ENCODE measurements around the gene MMP11. TPM values are rescaled to one million over a fixed set of nuclear protein-coding genes. Genes with fewer than 3 reads are reported as not detected.

MMP11 gene
- polyA plus RNA-seq, 3 donors = not detected

- Histone ChIP-seq H2AFZ (ENCODE audit: insufficient read depth, low read depth, low read length, poor library complexity, severe bottlenecking) (no peak overlapping the region), H3K9me3 (replicated peaks in 1 of 2; ENCODE audit: control insufficient read depth in 1 of 2, insufficient read depth in 1 of 2, low read length in 2 of 2) (no peaks in the 10 kb centered on the region), H3K4me1 (ENCODE audit: control insufficient read depth in 1 of 2, insufficient read depth in 2 of 2, low read length in 2 of 2) (peaks cover 32 to 46% of the 10 kb centered on the region in 2 donors), H3K27me3 (ENCODE audit: control insufficient read depth in 2 of 2, insufficient read depth in 2 of 2, low read length in 2 of 2) (no peaks in the 10 kb centered on the region), H3K4me2 (replicated peaks; ENCODE audit: extremely low read depth, low read length, poor library complexity, severe bottlenecking) (no peak overlapping the region), H3K36me3 (replicated peaks in 1 of 2; ENCODE audit: control insufficient read depth in 1 of 2, insufficient read depth in 2 of 2, low read length in 2 of 2) (peaks cover 0 to 15% of the 10 kb centered on the region in 2 donors), H3K9ac (ENCODE audit: insufficient read depth, low read length, poor library complexity, severe bottlenecking) (no peak overlapping the region), H3K27ac (ENCODE audit: low read depth in 1 of 2, low read length in 2 of 2) (no peak overlapping the region), H3K79me2 (ENCODE audit: insufficient read depth, low read length) (peaks cover 10% of the 10 kb centered on the region), H4K20me1 (ENCODE audit: insufficient read depth, low read length) (no peaks in the 10 kb centered on the region), H3K4me3 (replicated peaks in 1 of 3; ENCODE audit: low read depth in 2 of 3, low read length in 3 of 3) (no peak overlapping the region)
- peaks cover 47% of the 10 kb centered on the region for H3K4me1 Mint-ChIP-seq
- H3K27ac Mint-ChIP-seq = peak overlapping the region in 2 of 7 donors; percentile 49 to 77
- 100% methylated on average over 8 of the region's 9 CpGs for WGBS (ENCODE audit: insufficient coverage)
- intact Hi-C loops (cut with micrococcal nuclease) = no loop called here
- no peak for DNase-seq
- peaks cover 0 to 2% (median 0%) of the 10 kb centered on the region in 7 donors for H3K9me3 Mint-ChIP-seq
- H3K4me3 Mint-ChIP-seq = no peak overlapping the region
- H3K27me3 Mint-ChIP-seq (ENCODE audit: low read depth in 3 of 3) = peaks cover 0 to 4% (median 2%) of the 10 kb centered on the region in 3 donors
- no peak for TF ChIP-seq CTCF (IDR thresholded peaks at IDR 0.05)
- peaks cover 11 to 13% of the 10 kb centered on the region in 2 donors for H3K36me3 Mint-ChIP-seq
Measured at GRCh38 chr22:23764899-23765881, 7.5 kb upstream of the MMP11 start.

- intact Hi-C loops (cut with micrococcal nuclease) = no loop called here
- H3K4me1 Mint-ChIP-seq = peaks cover 44% of the 10 kb centered on the region
- H3K9ac ChIP-seq (ENCODE audit: insufficient read depth, low read length, poor library complexity, severe bottlenecking) = peak overlapping the region; percentile 86
Measured at GRCh38 chr22:23767303-23767672, 5.4 kb upstream of the MMP11 start.

More at GRCh38 chr22:23767303-23767672, 5.4 kb upstream of the MMP11 start:
- Histone ChIP-seq H4K20me1 (ENCODE audit: insufficient read depth, low read length) (no peaks in the 10 kb centered on the region), H3K4me1 (ENCODE audit: control insufficient read depth in 1 of 2, insufficient read depth in 2 of 2, low read length in 2 of 2) (peaks cover 37 to 53% of the 10 kb centered on the region in 2 donors), H3K79me2 (ENCODE audit: insufficient read depth, low read length) (peaks cover 10% of the 10 kb centered on the region), H3K4me2 (replicated peaks; ENCODE audit: extremely low read depth, low read length, poor library complexity, severe bottlenecking) (peak overlapping the region; percentile 100), H3K9me3 (replicated peaks in 1 of 2; ENCODE audit: control insufficient read depth in 1 of 2, insufficient read depth in 1 of 2, low read length in 2 of 2) (no peaks in the 10 kb centered on the region), H3K27ac (ENCODE audit: low read depth in 1 of 2, low read length in 2 of 2) (peak overlapping the region in 1 of 2 donors; percentile 85), H3K4me3 (replicated peaks in 1 of 3; ENCODE audit: low read depth in 2 of 3, low read length in 3 of 3) (peak overlapping the region; percentile 48 to 92 (median 71)), H2AFZ (ENCODE audit: insufficient read depth, low read depth, low read length, poor library complexity, severe bottlenecking) (peak overlapping the region; percentile 96), H3K36me3 (replicated peaks in 1 of 2; ENCODE audit: control insufficient read depth in 1 of 2, insufficient read depth in 2 of 2, low read length in 2 of 2) (peaks cover 0 to 15% of the 10 kb centered on the region in 2 donors), H3K27me3 (ENCODE audit: control insufficient read depth in 2 of 2, insufficient read depth in 2 of 2, low read length in 2 of 2) (peaks cover 1 to 7% of the 10 kb centered on the region in 2 donors)
- H3K36me3 Mint-ChIP-seq = peaks cover 11 to 13% of the 10 kb centered on the region in 2 donors
- WGBS (ENCODE audit: insufficient coverage) = 23% methylated on average over 12 of the region's 27 CpGs
- peak overlapping the region in 5 of 7 donors; percentile 21 to 88 (median 52) for H3K27ac Mint-ChIP-seq
- peaks cover 0 to 2% (median 0%) of the 10 kb centered on the region in 7 donors for H3K9me3 Mint-ChIP-seq
- TF ChIP-seq CTCF (IDR thresholded peaks at IDR 0.05) = no peak
- peak overlapping the region; percentile 85 to 90 for H3K4me3 Mint-ChIP-seq
- H3K27me3 Mint-ChIP-seq (ENCODE audit: low read depth in 3 of 3) = peaks cover 8 to 13% (median 10%) of the 10 kb centered on the region in 3 donors
- no peak for DNase-seq

Measured in CD14-positive monocyte (primary cell).